PC-3 (cell line): ENCODE results near the gene COL3A1.

Experiments
- CTCF ChIP-seq: fragments of 300-600 bp; sonication (generic); conservative IDR thresholded peaks from 2 replicates; pipeline ENCODE4 v1.5.1; 2017; ENCODE audit warnings: antibody characterized with exemption, low read depth, mild to moderate bottlenecking, low read length
- EZH2 ChIP-seq: fragments of 300-600 bp; sonication (generic); IDR thresholded peaks from one replicate; pipeline ENCODE4 v1.6.1; 2017; ENCODE audit warnings: antibody characterized with exemption, mild to moderate bottlenecking, low read length; ENCODE audit not compliant: unreplicated experiment
- EZH2phosphoT487 ChIP-seq: fragments of 300-600 bp; sonication (generic); IDR thresholded peaks from 2 replicates; pipeline ENCODE4 v1.6.1; 2018; ENCODE audit warnings: mild to moderate bottlenecking, antibody characterized with exemption, low read length, borderline replicate concordance

DNA sequence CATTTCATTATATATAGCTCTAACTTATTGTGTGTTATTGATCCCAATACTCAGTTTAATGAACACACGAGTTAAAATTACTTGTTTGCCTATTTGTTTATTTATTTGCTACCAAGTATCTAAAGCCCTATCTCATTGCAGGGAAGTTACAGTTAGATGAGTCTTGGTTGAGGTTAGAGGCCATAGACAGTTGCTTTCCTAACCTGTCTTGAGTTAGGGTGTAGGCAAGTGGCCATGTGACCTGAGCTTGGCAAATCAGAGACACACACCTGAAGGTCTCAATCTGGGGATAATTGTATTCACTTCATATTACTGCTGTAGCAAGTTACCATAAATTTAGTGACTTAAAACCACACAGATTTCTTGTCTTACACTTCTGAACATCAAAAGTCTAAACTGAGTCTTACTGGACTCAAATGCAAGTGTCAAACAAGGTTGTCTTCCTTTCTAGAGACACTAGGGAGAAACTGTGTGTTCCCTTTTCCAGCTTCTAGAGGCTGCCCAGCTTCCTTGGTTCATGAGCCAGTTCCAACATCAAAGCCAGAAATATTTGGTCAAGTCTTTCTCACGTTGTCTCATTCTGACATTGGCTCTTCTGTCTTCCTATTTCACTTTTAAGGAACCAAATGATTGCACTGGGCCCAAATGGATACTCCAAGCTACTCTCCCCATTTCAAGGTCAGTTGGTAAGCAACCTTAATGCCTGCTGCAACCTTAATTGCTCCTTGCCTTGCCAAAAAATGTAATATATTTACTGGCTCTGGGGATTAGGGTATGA is 39.7 kb downstream of the COL3A1 start:
- TF ChIP-seq CTCF (no peak), EZH2phosphoT487 (no peak), EZH2 (no peak)
